Heart right ventricle (tissue), 16 donors: ENCODE data around the gene LRIF1. TPM values are rescaled to one million over a fixed set of nuclear protein-coding genes. Genes with fewer than 3 reads are reported as not detected.

Source experiments
- ATAC-seq, 8 donors: fragments of 200-7000 bp; cut with Tn5 transposase; one replicate each; pipeline ENCODE4 v1.9.1; 2020; ENCODE audit warnings: mild to moderate bottlenecking in 8 of 8, moderate library complexity in 8 of 8, moderate number of reproducible peaks in 1 of 8
- DNase-seq, 2 donors: peaks; one replicate each; pipeline ENCODE4 v3.0.0-alpha.2; 2020
- H3K27ac ChIP-seq, 10 donors: fragments of 200-600 bp; sonication (generic) in 2 of 10; one replicate each; pipeline versions ENCODE4 v1.5.0 to v1.8.0; 2020 to 2022; ENCODE audit warnings: mild to moderate bottlenecking in 3 of 10
- H3K27me3 ChIP-seq, 7 donors: fragments of 200-600 bp; one replicate each; pipeline ENCODE4 v1.8.0; 2021 to 2022; ENCODE audit warnings: mild to moderate bottlenecking in 2 of 7
- H3K36me3 ChIP-seq, 9 donors: fragments of 200-600 bp; sonication (generic) in 1 of 9; one replicate each; pipeline versions ENCODE4 v1.5.0 to v1.8.0; 2020 to 2022; ENCODE audit warnings: mild to moderate bottlenecking in 2 of 9
- H3K4me1 ChIP-seq, 9 donors: fragments of 200-600 bp; sonication (generic) in 1 of 9; one replicate each; pipeline versions ENCODE4 v1.5.0 to v1.8.0; 2020 to 2022; ENCODE audit warnings: mild to moderate bottlenecking in 4 of 9
- H3K4me3 ChIP-seq, 10 donors: fragments of 200-600 bp; sonication (generic) in 2 of 10; one replicate each; pipeline versions ENCODE4 v1.5.0 to v1.8.0; 2020 to 2022; ENCODE audit warnings: mild to moderate bottlenecking in 7 of 10, moderate library complexity in 2 of 10
- H3K9me3 ChIP-seq, 11 donors: fragments of 200-600 bp in 10 of 11; sonication (generic) in 2 of 11; one replicate each; pipeline versions ENCODE4 v1.5.0 to v1.8.0; 2013 to 2022; ENCODE audit warnings: mild to moderate bottlenecking in 2 of 11, control low read depth in 1 of 11, moderate library complexity in 1 of 11
- CTCF ChIP-seq, 9 donors: fragments of 200-600 bp; sonication (generic) in 2 of 9; IDR thresholded peaks; one replicate each; pipeline versions ENCODE4 v1.5.0 to v1.8.0; 2021 to 2022; ENCODE audit warnings: antibody characterized with exemption in 9 of 9, mild to moderate bottlenecking in 5 of 9, moderate library complexity in 1 of 9
- WGBS, 2 donors: extraction: QIAGEN DNeasy Blood & Tissue Kit; methylation state at CpG; one replicate each; pipeline ENCODE4 v1.1.7; 2013; ENCODE audit warnings: inconsistent platforms in 1 of 2; 5-methylcytosine and 5-hydroxymethylcytosine counted together
- intact Hi-C, 10 donors: fragments of 100-400 bp; cut with DNase I; formaldehyde crosslinking; loops; one replicate each; pipeline versions ENCODE4 v1.11.1 to v1.14.2; 2022
- polyA plus RNA-seq, 2 donors: library from polyadenylated mRNA; stranded (reverse); fragments of 200-250 nt; gene quantifications; one replicate each; pipeline ENCODE4 v1.2.3, GENCODE V29; 2013
- total RNA-seq, 10 donors: library from RNA; stranded (reverse); fragmentation: NEBNext Ultra II Directional in 3 of 10; extraction: Animal tissue kit (Norgen Biotek cat#: 25700) in 3 of 10; gene quantifications; one replicate each; pipeline versions ENCODE4 v1.2.1 to v1.2.4, GENCODE V29; 2021 to 2023
- donor health status: Arrhythmogenic right ventricular cardiomyopathy.
- donor health status: ischemic (EF 13 %, LVEDD 7.1; RV severe dilation, severe dysfunction).
- donor health status: healthy with polysubstance abuse.
- donor health status: DM: no; HTN: yes; CAD: no.
- donor health status: DM: no; HTN: no; CAD: no.
- donor health status: ischemic (EF 25% LVEDD 6.9; RV normal size, moderate dysfunction).
- donor health status: ischemic (EF 25% LVEDD 5.7; RV mildly dilated, moderate dysfunction).
- donor health status: healthy.
- donor health status: DM: yes; HTN: yes; CAD: no.
- donor health status: Ischemic cardiomyopathy.
- donor health status: ischemic (EF 35%, LVEDD 5.7; RV mildly dilated, moderate dysfunction).
- donor health status: nonischemic (EF 11% LVEDD 7.7; RV severe dilation, severe dysfunction).
- donor health status: DM: yes; HTN: yes; CAD: no.
- donor health status: PGD.
- donor health status: ischemic (EF 29% LVEDD 5.4; RV normal size, mild dysfunction).
- donor health status: nonischemic (EF 23%, LVEDD 6.1; RV moderate dilation, normal function).

Gene LRIF1
- total and polyA plus RNA-seq, 12 donors: 7.2 to 21.3 (median 15.8) TPM

DNA sequence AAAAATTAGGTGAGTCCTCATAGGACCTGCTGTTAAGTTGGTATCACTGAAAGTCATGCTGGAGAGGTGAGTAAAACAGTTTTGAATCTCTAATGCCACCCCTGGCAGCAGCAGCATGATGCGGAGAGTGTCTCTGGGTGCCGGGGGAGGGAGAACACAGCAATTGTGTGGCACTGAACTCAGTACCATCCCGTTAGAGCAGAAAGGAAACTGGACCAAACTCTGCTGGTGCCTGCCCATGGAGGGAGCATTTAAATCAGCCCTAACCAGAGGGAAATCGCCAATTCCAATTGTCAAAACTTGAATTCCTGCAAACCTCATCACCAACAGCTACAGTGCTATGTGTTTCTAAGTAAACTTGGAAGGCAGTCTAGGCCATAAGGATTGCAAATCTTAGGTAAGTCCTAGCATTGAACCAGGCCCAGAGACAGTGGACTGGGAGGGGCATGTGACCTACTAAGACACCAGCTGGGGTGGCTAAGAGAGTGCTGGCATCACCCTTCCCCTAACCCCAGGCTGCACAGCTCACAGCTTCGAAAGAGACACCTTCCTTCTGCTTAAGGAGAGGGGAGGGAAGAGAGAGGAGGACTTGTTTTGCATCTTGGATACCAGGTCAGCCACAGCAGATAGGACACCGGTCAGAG, 60.8 kb downstream of the LRIF1 start:
- DNase-seq (no peak), ATAC-seq (no peak)
- 69 to 75% methylated on average over 6 of the region's 6 CpGs for WGBS, 2 donors
- no peak for TF ChIP-seq CTCF (IDR thresholded peaks at IDR 0.05)
- intact Hi-C loops: no loop called here
- H3K36me3 ChIP-seq: peaks cover 0 to 38% (median 0%) of the 10 kb centered on the region in 9 donors
- no peaks in the 10 kb centered on the region for H3K9me3 ChIP-seq
- H3K27me3 ChIP-seq: peaks cover 0 to 4% (median 0%) of the 10 kb centered on the region in 7 donors
- H3K27ac ChIP-seq: no peak overlapping the region
- H3K4me3 ChIP-seq: no peak overlapping the region
- no peaks in the 10 kb centered on the region for H3K4me1 ChIP-seq

GRCh38 chr1:110899458-110899843, 64.3 kb downstream of the LRIF1 start:
- ATAC-seq: no peak
- no peak for DNase-seq
- H3K4me1 ChIP-seq: peaks cover 0 to 14% (median 0%) of the 10 kb centered on the region in 9 donors
- peaks cover 0 to 4% (median 0%) of the 10 kb centered on the region in 7 donors for H3K27me3 ChIP-seq
- H3K9me3 ChIP-seq: no peaks in the 10 kb centered on the region
- 67% methylated on average over 1 of the region's 1 CpG for WGBS, 2 donors
- intact Hi-C loops: no loop called here
- H3K36me3 ChIP-seq: peaks cover 0 to 72% (median 0%) of the 10 kb centered on the region in 9 donors
- TF ChIP-seq CTCF (IDR thresholded peaks at IDR 0.05): no peak
- H3K27ac ChIP-seq: no peak overlapping the region
- no peak overlapping the region for H3K4me3 ChIP-seq

DNA sequence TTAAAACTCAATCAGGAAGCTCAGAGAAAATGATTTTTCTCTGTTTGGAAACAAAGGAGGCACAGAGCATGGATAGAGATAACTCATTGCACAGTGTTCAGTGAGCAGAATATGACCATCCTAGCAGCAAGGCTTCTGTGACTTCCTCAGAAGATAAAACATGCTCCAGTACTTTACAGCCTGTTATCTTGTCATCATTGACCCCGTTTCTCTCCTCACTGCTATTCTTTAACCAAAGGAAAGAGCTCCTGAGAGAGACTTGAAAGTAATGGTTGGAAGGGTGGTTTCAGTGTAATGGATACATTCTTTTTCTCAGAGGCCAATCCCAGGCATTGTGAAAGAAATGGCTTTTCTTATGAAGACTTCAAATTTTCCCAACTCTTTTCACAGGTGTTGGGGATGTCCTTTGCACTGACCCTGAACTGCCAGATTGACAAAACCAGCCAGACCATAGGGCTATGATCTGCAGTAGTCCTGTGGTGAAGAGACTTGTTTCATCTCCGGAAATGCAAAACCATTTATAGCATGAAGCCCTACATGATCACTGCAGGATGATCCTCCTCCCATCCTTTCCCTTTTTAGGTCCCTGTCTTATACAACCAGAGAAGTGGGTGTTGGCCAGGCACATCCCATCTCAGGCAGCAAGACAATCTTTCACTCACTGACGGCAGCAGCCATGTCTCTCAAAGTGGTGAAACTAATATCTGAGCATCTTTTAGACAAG, 64.8 kb downstream of the LRIF1 start:
- intact Hi-C loops: no loop called here
- Histone ChIP-seq H3K27me3 (peaks cover 0 to 4% (median 0%) of the 10 kb centered on the region in 7 donors), H3K36me3 (peaks cover 0 to 78% (median 0%) of the 10 kb centered on the region in 9 donors), H3K27ac (no peak overlapping the region), H3K4me1 (peaks cover 0 to 14% (median 0%) of the 10 kb centered on the region in 9 donors), H3K9me3 (no peaks in the 10 kb centered on the region), H3K4me3 (no peak overlapping the region)
- no peak for TF ChIP-seq CTCF (IDR thresholded peaks at IDR 0.05)
- ATAC-seq (no peak), DNase-seq (no peak)
- 66 to 69% methylated on average over 3 of the region's 3 CpGs for WGBS, 2 donors

- Histone ChIP-seq H3K9me3 (no peaks in the 10 kb centered on the region), H3K27me3 (peaks cover 0 to 4% (median 0%) of the 10 kb centered on the region in 7 donors), H3K36me3 (peaks cover 0 to 90% (median 0%) of the 10 kb centered on the region in 9 donors), H3K4me1 (peaks cover 0 to 14% (median 0%) of the 10 kb centered on the region in 9 donors), H3K4me3 (no peak overlapping the region), H3K27ac (no peak overlapping the region)
- intact Hi-C loops: no loop called here
- no peak for TF ChIP-seq CTCF (IDR thresholded peaks at IDR 0.05)
- WGBS, 2 donors: 86 to 93% methylated on average over 2 of the region's 2 CpGs
- DNase-seq (no peak), ATAC-seq (no peak)
Measured at GRCh38 chr1:110897681-110898080, 66.0 kb downstream of the LRIF1 start.

Other genes with a start within 250 kb of the LRIF1 start
- gene CD53, start 90.8 kb downstream of the LRIF1 start, total RNA-seq: 10 to 100 TPM in 2 of 10 donors, 1 to 10 TPM in 8; 2.1 to 55.2 (median 5.6) TPM
- 10 to 100 TPM in 1 of 2 donors, 1 to 10 TPM in 1; 5.6 to 13.5 TPM for gene CD53, start 90.8 kb downstream of the LRIF1 start, polyA plus RNA-seq
- gene DRAM2, start 176.2 kb upstream of the LRIF1 start, total RNA-seq: 10 to 100 TPM; 26.7 to 49.5 (median 34.6) TPM
- 10 to 100 TPM; 33.8 to 35.1 TPM for gene DRAM2, start 176.2 kb upstream of the LRIF1 start, polyA plus RNA-seq
- 10 to 100 TPM in 8 of 10 donors, 1 to 10 TPM in 2; 8.5 to 17.2 (median 13.1) TPM for gene CEPT1, start 176.3 kb upstream of the LRIF1 start, total RNA-seq
- gene CEPT1, start 176.3 kb upstream of the LRIF1 start, polyA plus RNA-seq: 10 to 100 TPM in 1 of 2 donors, 1 to 10 TPM in 1; 6.6 to 19.5 TPM
- gene DENND2D, start 236.7 kb upstream of the LRIF1 start, total RNA-seq: 10 to 100 TPM in 1 of 10 donors, 1 to 10 TPM in 3, under 1 TPM in 6; 0.46 to 11.9 (median 0.85) TPM
- 1 to 10 TPM; 1.1 to 2.3 TPM for gene DENND2D, start 236.7 kb upstream of the LRIF1 start, polyA plus RNA-seq